Measurements from ENCODE around the gene SCARB1. TPM values are rescaled to one million over a fixed set of nuclear protein-coding genes. Genes with fewer than 3 reads are reported as not detected.

SCARB1 gene
- total RNA-seq, 1 experiment from 2014 or later: 68.3 TPM

DNA sequence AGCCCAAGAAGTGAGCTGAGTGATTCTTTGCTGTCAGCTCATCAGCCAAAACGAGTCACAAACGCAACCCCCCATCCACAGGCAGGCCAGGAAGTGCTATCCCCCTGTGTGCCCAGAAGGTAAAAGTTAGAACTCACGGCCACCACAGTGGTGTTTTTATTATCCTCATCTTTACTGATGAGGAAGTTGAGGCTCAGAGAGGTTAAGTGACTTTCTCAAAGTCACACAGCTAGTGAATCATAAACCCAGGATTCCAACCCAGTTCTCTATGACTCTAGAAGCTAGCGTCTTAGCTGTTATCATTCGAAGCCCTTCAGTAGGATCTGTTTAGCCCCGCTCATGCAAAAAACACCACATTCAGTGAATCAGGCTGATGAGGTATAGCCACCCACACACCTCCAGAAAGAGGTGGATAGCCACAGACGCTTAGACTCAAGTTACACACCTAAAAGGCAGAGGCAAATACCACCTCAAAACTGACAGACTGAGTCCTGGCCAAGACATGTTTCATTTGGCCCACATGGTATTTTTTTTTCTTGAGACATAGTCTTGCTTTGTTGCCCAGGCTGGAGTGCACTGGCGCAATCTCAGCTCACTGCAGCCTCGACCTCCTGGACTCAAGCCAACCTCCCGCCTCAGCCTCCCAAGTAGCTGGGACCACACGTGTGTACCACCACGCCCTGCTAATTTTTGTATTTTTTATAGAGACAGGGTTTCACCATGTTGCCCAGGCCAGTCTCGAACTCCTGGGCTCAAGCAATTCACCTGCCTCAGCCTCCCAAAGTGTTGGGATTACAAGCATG lies 100.7 kb downstream of the SCARB1 start (continued):
- TF ChIP-seq, protein P1, sequence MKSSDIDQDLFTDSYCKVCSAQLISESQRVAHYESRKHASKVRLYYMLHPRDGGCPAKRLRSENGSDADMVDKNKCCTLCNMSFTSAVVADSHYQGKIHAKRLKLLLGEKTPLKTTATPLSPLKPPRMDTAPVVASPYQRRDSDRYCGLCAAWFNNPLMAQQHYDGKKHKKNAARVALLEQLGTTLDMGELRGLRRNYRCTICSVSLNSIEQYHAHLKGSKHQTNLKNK (CRISPR knock-in tag; IDR thresholded peaks at IDR 0.05): no peak

DNA sequence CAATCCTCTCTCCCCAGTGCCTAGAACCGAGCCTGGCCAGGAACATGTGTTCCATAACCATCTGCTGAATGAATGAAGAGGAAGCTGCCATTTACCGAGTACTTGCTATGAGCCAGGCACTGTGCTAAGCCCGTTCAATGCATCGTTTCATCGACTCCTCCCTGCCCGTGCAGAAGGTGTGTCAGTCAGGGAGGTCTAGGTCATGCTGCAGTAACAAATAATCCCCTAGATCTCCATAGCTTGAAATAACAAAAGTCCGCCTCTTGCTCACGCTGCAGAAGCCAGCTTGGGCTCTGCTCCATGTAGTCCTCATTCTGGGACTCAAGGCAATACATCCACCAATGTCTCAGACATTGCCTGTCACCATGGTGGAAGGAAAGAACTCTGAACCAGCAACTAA lies 101.3 kb downstream of the SCARB1 start:
- H3K27me3 Mint-ChIP-seq (ENCODE audit: low read depth): peaks cover 3% of the 10 kb centered on the region
- peaks cover 18% of the 10 kb centered on the region for H3K36me3 Mint-ChIP-seq
- H3K4me1 Mint-ChIP-seq: peaks cover 8% of the 10 kb centered on the region; the same call in 1 of the 2 replicates
- no peak for ATAC-seq
- POLR2A ChIA-PET: no interaction called here
- TF ChIP-seq ETV6 (CRISPR knock-in tag; IDR thresholded peaks at IDR 0.05) (no peak), EMX1 (CRISPR knock-in tag; IDR thresholded peaks at IDR 0.05) (no peak), NFE2L1 (CRISPR knock-in tag; IDR thresholded peaks at IDR 0.05) (no peak), NFYB (CRISPR knock-in tag; conservative IDR thresholded peaks at IDR 0.05; ENCODE audit: low read depth) (no peak), ZNF138 (CRISPR knock-in tag; conservative IDR thresholded peaks at IDR 0.05) (no peak), FOXJ3 (CRISPR knock-in tag; IDR thresholded peaks at IDR 0.05; ENCODE audit: borderline replicate concordance) (no peak), ZNF396 (CRISPR knock-in tag; IDR thresholded peaks at IDR 0.05; ENCODE audit: borderline replicate concordance) (no peak)
- TF ChIP-seq, protein P2, sequence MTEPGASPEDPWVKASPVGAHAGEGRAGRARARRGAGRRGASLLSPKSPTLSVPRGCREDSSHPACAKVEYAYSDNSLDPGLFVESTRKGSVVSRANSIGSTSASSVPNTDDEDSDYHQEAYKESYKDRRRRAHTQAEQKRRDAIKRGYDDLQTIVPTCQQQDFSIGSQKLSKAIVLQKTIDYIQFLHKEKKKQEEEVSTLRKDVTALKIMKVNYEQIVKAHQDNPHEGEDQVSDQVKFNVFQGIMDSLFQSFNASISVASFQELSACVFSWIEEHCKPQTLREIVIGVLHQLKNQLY (CRISPR knock-in tag; IDR thresholded peaks at IDR 0.05): no peak
- TF ChIP-seq, protein P3, sequence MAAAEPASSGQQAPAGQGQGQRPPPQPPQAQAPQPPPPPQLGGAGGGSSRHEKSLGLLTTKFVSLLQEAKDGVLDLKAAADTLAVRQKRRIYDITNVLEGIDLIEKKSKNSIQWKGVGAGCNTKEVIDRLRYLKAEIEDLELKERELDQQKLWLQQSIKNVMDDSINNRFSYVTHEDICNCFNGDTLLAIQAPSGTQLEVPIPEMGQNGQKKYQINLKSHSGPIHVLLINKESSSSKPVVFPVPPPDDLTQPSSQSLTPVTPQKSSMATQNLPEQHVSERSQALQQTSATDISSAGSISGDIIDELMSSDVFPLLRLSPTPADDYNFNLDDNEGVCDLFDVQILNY (CRISPR knock-in tag; IDR thresholded peaks at IDR 0.05): no peak
- TF ChIP-seq, protein P4, sequence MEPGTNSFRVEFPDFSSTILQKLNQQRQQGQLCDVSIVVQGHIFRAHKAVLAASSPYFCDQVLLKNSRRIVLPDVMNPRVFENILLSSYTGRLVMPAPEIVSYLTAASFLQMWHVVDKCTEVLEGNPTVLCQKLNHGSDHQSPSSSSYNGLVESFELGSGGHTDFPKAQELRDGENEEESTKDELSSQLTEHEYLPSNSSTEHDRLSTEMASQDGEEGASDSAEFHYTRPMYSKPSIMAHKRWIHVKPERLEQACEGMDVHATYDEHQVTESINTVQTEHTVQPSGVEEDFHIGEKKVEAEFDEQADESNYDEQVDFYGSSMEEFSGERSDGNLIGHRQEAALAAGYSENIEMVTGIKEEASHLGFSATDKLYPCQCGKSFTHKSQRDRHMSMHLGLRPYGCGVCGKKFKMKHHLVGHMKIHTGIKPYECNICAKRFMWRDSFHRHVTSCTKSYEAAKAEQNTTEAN (CRISPR knock-in tag; IDR thresholded peaks at IDR 0.05): no peak
- TF ChIP-seq, protein P5, sequence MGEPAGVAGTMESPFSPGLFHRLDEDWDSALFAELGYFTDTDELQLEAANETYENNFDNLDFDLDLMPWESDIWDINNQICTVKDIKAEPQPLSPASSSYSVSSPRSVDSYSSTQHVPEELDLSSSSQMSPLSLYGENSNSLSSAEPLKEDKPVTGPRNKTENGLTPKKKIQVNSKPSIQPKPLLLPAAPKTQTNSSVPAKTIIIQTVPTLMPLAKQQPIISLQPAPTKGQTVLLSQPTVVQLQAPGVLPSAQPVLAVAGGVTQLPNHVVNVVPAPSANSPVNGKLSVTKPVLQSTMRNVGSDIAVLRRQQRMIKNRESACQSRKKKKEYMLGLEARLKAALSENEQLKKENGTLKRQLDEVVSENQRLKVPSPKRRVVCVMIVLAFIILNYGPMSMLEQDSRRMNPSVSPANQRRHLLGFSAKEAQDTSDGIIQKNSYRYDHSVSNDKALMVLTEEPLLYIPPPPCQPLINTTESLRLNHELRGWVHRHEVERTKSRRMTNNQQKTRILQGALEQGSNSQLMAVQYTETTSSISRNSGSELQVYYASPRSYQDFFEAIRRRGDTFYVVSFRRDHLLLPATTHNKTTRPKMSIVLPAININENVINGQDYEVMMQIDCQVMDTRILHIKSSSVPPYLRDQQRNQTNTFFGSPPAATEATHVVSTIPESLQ (CRISPR knock-in tag; IDR thresholded peaks at IDR 0.05): no peak
- TF ChIP-seq, protein P6, sequence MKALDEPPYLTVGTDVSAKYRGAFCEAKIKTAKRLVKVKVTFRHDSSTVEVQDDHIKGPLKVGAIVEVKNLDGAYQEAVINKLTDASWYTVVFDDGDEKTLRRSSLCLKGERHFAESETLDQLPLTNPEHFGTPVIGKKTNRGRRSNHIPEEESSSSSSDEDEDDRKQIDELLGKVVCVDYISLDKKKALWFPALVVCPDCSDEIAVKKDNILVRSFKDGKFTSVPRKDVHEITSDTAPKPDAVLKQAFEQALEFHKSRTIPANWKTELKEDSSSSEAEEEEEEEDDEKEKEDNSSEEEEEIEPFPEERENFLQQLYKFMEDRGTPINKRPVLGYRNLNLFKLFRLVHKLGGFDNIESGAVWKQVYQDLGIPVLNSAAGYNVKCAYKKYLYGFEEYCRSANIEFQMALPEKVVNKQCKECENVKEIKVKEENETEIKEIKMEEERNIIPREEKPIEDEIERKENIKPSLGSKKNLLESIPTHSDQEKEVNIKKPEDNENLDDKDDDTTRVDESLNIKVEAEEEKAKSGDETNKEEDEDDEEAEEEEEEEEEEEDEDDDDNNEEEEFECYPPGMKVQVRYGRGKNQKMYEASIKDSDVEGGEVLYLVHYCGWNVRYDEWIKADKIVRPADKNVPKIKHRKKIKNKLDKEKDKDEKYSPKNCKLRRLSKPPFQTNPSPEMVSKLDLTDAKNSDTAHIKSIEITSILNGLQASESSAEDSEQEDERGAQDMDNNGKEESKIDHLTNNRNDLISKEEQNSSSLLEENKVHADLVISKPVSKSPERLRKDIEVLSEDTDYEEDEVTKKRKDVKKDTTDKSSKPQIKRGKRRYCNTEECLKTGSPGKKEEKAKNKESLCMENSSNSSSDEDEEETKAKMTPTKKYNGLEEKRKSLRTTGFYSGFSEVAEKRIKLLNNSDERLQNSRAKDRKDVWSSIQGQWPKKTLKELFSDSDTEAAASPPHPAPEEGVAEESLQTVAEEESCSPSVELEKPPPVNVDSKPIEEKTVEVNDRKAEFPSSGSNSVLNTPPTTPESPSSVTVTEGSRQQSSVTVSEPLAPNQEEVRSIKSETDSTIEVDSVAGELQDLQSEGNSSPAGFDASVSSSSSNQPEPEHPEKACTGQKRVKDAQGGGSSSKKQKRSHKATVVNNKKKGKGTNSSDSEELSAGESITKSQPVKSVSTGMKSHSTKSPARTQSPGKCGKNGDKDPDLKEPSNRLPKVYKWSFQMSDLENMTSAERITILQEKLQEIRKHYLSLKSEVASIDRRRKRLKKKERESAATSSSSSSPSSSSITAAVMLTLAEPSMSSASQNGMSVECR (CRISPR knock-in tag; IDR thresholded peaks at IDR 0.05; ENCODE audit: borderline replicate concordance): no peak
- TF ChIP-seq, protein P7, sequence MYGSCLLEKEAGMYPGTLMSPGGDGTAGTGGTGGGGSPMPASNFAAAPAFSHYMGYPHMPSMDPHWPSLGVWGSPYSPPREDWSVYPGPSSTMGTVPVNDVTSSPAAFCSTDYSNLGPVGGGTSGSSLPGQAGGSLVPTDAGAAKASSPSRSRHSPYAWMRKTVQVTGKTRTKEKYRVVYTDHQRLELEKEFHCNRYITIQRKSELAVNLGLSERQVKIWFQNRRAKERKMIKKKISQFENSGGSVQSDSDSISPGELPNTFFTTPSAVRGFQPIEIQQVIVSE (CRISPR knock-in tag; IDR thresholded peaks at IDR 0.05; ENCODE audit: borderline replicate concordance): no peak
- TF ChIP-seq, protein P8, sequence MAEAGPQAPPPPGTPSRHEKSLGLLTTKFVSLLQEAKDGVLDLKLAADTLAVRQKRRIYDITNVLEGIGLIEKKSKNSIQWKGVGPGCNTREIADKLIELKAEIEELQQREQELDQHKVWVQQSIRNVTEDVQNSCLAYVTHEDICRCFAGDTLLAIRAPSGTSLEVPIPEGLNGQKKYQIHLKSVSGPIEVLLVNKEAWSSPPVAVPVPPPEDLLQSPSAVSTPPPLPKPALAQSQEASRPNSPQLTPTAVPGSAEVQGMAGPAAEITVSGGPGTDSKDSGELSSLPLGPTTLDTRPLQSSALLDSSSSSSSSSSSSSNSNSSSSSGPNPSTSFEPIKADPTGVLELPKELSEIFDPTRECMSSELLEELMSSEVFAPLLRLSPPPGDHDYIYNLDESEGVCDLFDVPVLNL (CRISPR knock-in tag; IDR thresholded peaks at IDR 0.05; ENCODE audit: borderline replicate concordance, low read depth): no peak
- DNase-seq (ENCODE audit: low spot score): no peak
- H3K27ac Mint-ChIP-seq: no peak overlapping the region
- H3K9me3 Mint-ChIP-seq: peaks cover 29% of the 10 kb centered on the region
- no peak overlapping the region for H3K4me3 Mint-ChIP-seq
- CTCF ChIA-PET: interaction anchor here (0.6 to 2.3 kb wide), 3 partner anchors 9 to 57 kb away, joined by 3 to 8 read pairs (median 7); no protein-coding TSS in a partner anchor

Data from WTC11 (cell line).